Transverse colon (tissue), 4 donors: Measurements from ENCODE around the gene KRCC1. TPM values are rescaled to one million over a fixed set of nuclear protein-coding genes. Genes with fewer than 3 reads are reported as not detected.
A peak's percentile ranks its signal among the peaks of the same experiment; 100 is the strongest.

ENCODE experiments used
- DNase-seq: peaks from one replicate; pipeline ENCODE4 v3.0.0-alpha.2; 2019
- H3K27ac ChIP-seq, 4 donors: fragments of 200-600 bp; sonication (generic); 2 replicates each; pipeline ENCODE4 v1.5.1; 2016 to 2018; ENCODE audit warnings: inconsistent platforms in 4 of 4
- H3K27me3 ChIP-seq: fragments of 200-600 bp; sonication (generic); 2 replicates; pipeline ENCODE4 v1.5.1; 2017; ENCODE audit warnings: inconsistent platforms
- H3K36me3 ChIP-seq, 4 donors: fragments of 200-600 bp; sonication (generic); 2 replicates each; pipeline ENCODE4 v1.5.1; 2017 to 2019; ENCODE audit warnings: inconsistent platforms in 4 of 4
- H3K4me1 ChIP-seq, 4 donors: fragments of 200-600 bp; sonication (generic); 2 replicates each; pipeline ENCODE4 v1.5.1; 2017 to 2020; ENCODE audit warnings: inconsistent platforms in 4 of 4
- H3K4me3 ChIP-seq, 4 donors: fragments of 200-600 bp; sonication (generic); 1 replicate in 1 of 4; 2 replicates in 3 of 4; pipeline versions ENCODE4 v1.5.1 to v1.6.1; 2017 to 2019; ENCODE audit warnings: inconsistent platforms in 4 of 4
- H3K9me3 ChIP-seq, 2 donors: fragments of 200-600 bp; sonication (generic); 2 replicates each; pipeline ENCODE4 v1.5.1; 2017 to 2019; ENCODE audit warnings: inconsistent platforms in 2 of 2
- CTCF ChIP-seq, 5 experiments: fragments of 200-600 bp in 3 of 5; fragments of 450-650 bp in 2 of 5; sonication (generic) in 3 of 5; IDR thresholded peaks; 1 replicate in 2 of 5; 2 replicates in 3 of 5; pipeline ENCODE4 v1.5.1; 2016 to 2017; ENCODE audit warnings: antibody characterized with exemption in 5 of 5, inconsistent platforms in 3 of 5, mild to moderate bottlenecking in 2 of 5, moderate library complexity in 1 of 5
- EP300 ChIP-seq: sonication (generic); formaldehyde crosslinking; IDR thresholded peaks from one replicate; pipeline ENCODE4 v1.6.1; 2017; ENCODE audit warnings: antibody characterized with exemption, low read depth
- POLR2A ChIP-seq: fragments of 450-650 bp; IDR thresholded peaks from one replicate; pipeline ENCODE4 v1.6.1; 2016; ENCODE audit warnings: antibody characterized with exemption, mild to moderate bottlenecking, moderate library complexity
- POLR2AphosphoS5 ChIP-seq, 3 donors: sonication (generic); formaldehyde crosslinking; IDR thresholded peaks; one replicate each; pipeline ENCODE4 v1.6.1; 2016; ENCODE audit warnings: antibody characterized with exemption in 3 of 3
- WGBS, 2 donors: methylation state at CpG; one replicate each; pipeline ENCODE4 v1.1.5; 2018; ENCODE audit warnings: low coverage in 1 of 2; 5-methylcytosine and 5-hydroxymethylcytosine counted together
- in situ Hi-C, 4 donors: fragments of 200-750 bp; cut with MboI; loops; one replicate each; pipeline versions ENCODE4 v1.15.0 to v1.15.1; 2017; ENCODE audit warnings: low sequenced_read_pairs in 3 of 4, low pct_ligation_motif_present in 1 of 4, low pct_unique_long_range_greater_than_20kb in 1 of 4
- intact Hi-C: fragments of 100-400 bp; cut with DNase I; formaldehyde crosslinking; loops from one replicate; pipeline ENCODE4 v1.15.1; 2023; ENCODE audit warnings: low total_unique reads
- total RNA-seq, 4 donors: library from RNA; depleted of rRNA; stranded (reverse); fragments of >200 nt; gene quantifications; one replicate each; pipeline ENCODE4 v1.1.0, GENCODE V29; 2016

The KRCC1 gene
- total RNA-seq, 4 donors from 2014 or later = 12.3 to 40.6 (median 27.6) TPM

- Histone ChIP-seq H3K9me3 (no peaks in the 10 kb centered on the region), H3K27ac (peak overlapping the region; percentile 61 to 85 (median 82)), H3K36me3 (no peaks in the 10 kb centered on the region), H3K27me3 (no peaks in the 10 kb centered on the region), H3K4me3 (peak overlapping the region; percentile 46 to 61 (median 54)), H3K4me1 (peaks cover 0 to 8% (median 6%) of the 10 kb centered on the region in 4 donors)
- in situ Hi-C loops = no loop called here
- TF ChIP-seq POLR2AphosphoS5 (IDR thresholded peaks at IDR 0.05) (no peak), EP300 (no peak), POLR2A (no peak), CTCF (IDR thresholded peaks at IDR 0.05) (no peak)
- WGBS, 2 donors = 19 to 43% methylated on average over 6 to 46 of the region's 46 CpGs
- intact Hi-C loops = no loop called here
- DNase-seq = peak; percentile 68
Measured at GRCh38 chr2:88016960-88017779, 38.4 kb downstream of the KRCC1 start.

GRCh38 chr2:88016086-88016959, 39.3 kb downstream of the KRCC1 start, which contains the start of gene RNU2-63P:
RNU2-63P (minus strand) TSS chr2:88016547.
- in situ Hi-C loops = no loop called here
- no peaks in the 10 kb centered on the region for H3K27me3 ChIP-seq
- H3K4me1 ChIP-seq = peaks cover 0 to 8% (median 6%) of the 10 kb centered on the region in 4 donors
- H3K9me3 ChIP-seq = no peaks in the 10 kb centered on the region
- TF ChIP-seq POLR2A (peak; percentile 71), CTCF (IDR thresholded peaks at IDR 0.05) (no peak), POLR2AphosphoS5 (IDR thresholded peaks at IDR 0.05) (peak; percentile 51 to 96 (median 87))
- H3K27ac ChIP-seq = peak within 1 kb of the TSS; percentile 61 to 85 (median 82)
- H3K36me3 ChIP-seq = no peaks in the 10 kb centered on the region
- H3K4me3 ChIP-seq = peak within 1 kb of the TSS; percentile 46 to 61 (median 54)
- intact Hi-C loops = no loop called here
- DNase-seq = peak; percentile 83
- 8 to 14% methylated on average over 15 to 33 of the region's 34 CpGs for WGBS, 2 donors

- H3K36me3 ChIP-seq = no peaks in the 10 kb centered on the region
- no peaks in the 10 kb centered on the region for H3K27me3 ChIP-seq
- intact Hi-C loops = no loop called here
- H3K9me3 ChIP-seq = no peaks in the 10 kb centered on the region
- no peaks in the 10 kb centered on the region for H3K4me1 ChIP-seq
- in situ Hi-C loops = no loop called here
- no peak overlapping the region for H3K27ac ChIP-seq
- 73 to 86% methylated on average over 1 of the region's 1 CpG for WGBS, 2 donors
- no peak overlapping the region for H3K4me3 ChIP-seq
- DNase-seq = no peak
- TF ChIP-seq POLR2AphosphoS5 (IDR thresholded peaks at IDR 0.05) = no peak
- TF ChIP-seq CTCF (IDR thresholded peaks at IDR 0.05) = no peak
- no peak for TF ChIP-seq EP300
Measured at GRCh38 chr2:88011011-88011410, 44.6 kb downstream of the KRCC1 start.

GRCh38 chr2:88010136-88010535, 45.4 kb downstream of the KRCC1 start:
- Histone ChIP-seq H3K27me3 (no peaks in the 10 kb centered on the region), H3K4me3 (no peak overlapping the region), H3K27ac (no peak overlapping the region), H3K4me1 (no peaks in the 10 kb centered on the region), H3K36me3 (no peaks in the 10 kb centered on the region), H3K9me3 (no peaks in the 10 kb centered on the region)
- DNase-seq = no peak
- 83% methylated on average over 1 of the region's 1 CpG; no CpG with 5 or more reads in 1 of the 2 donors for WGBS, 2 donors
- intact Hi-C loops (no loop called here), in situ Hi-C loops (no loop called here)
- TF ChIP-seq POLR2A (no peak), CTCF (IDR thresholded peaks at IDR 0.05) (no peak), EP300 (no peak), POLR2AphosphoS5 (IDR thresholded peaks at IDR 0.05) (no peak)
